Calu3 (cell line): ENCODE data around the gene TPM3. TPM values are rescaled to one million over a fixed set of nuclear protein-coding genes. Genes with fewer than 3 reads are reported as not detected.

ENCODE experiments used
- BruUV-seq: library from RNA; stranded (reverse); fragments of 400-500 nt; replicated peaks from 2 replicates; lab custom pipeline; 2021; lab: Mats Ljungman, UMichigan
- CTCF ChIA-PET: fragments of 300-600 bp; sonication (Branson Sonifier 250); formaldehyde crosslinking; loops from one replicate; lab custom pipeline; 2022; ENCODE audit warnings: antibody characterized with exemption; lab: Charles Lee
- DNase-seq: peaks from one replicate; pipeline ENCODE4 v3.0.0; 2022
- H3K27ac Mint-ChIP-seq: one replicate; pipeline ENCODE4 v1.8.0; 2022; ENCODE audit warnings: mixed read lengths; ENCODE audit not compliant: unreplicated experiment
- H3K27me3 Mint-ChIP-seq: one replicate; pipeline ENCODE4 v1.8.0; 2022; ENCODE audit warnings: mixed read lengths; ENCODE audit not compliant: unreplicated experiment
- H3K36me3 Mint-ChIP-seq: one replicate; pipeline ENCODE4 v1.8.0; 2022; ENCODE audit warnings: mild to moderate bottlenecking, moderate library complexity, mixed read lengths; ENCODE audit not compliant: insufficient read depth, unreplicated experiment
- H3K4me1 Mint-ChIP-seq: one replicate; pipeline ENCODE4 v1.8.0; 2022; ENCODE audit warnings: mild to moderate bottlenecking, low read depth, mixed read lengths; ENCODE audit not compliant: unreplicated experiment
- H3K4me3 Mint-ChIP-seq: one replicate; pipeline ENCODE4 v1.8.0; 2022; ENCODE audit warnings: mild to moderate bottlenecking, low read depth, moderate library complexity, mixed read lengths; ENCODE audit not compliant: unreplicated experiment
- H3K9me3 Mint-ChIP-seq: one replicate; pipeline ENCODE4 v1.8.0; 2022; ENCODE audit warnings: low read depth, mixed read lengths; ENCODE audit not compliant: unreplicated experiment
- intact Hi-C: fragments of 100-400 bp; cut with micrococcal nuclease; formaldehyde crosslinking; loops from one replicate; pipeline ENCODE4 v1.10.0; 2022; ENCODE audit not compliant: unreplicated experiment
- total RNA-seq: library from RNA; stranded (reverse); gene quantifications from 2 replicates; pipeline ENCODE4 v1.2.3, GENCODE V29; 2022
- TF ChIP-seq, protein P1 (sequence below): fragments of 200-600 bp; IDR thresholded peaks from one replicate; pipeline ENCODE4 v1.8.0; 2022; ENCODE audit warnings: antibody characterized with exemption; ENCODE audit not compliant: unreplicated experiment

The TPM3 gene
- total RNA-seq, 1 experiment from 2014 or later, result 582 TPM

DNA sequence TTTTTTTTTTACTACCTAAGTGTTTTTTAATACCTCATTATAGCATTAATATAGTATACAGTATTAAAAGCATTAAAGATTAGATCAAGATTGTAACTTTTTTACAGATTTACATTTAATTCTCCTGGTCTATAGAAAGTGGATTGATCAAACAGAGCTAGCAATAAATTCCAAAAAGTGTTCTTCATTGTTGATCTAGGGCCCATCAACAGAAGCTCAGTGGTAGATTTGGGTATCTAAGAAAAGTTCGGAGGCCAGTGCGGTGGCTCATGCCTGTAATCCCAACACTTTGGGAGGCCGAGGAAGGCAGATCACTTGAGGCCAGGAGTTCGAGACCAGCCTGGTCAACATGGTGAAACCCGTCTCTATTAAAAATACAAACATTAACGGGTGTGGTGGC is 49.5 kb downstream of the TPM3 start:
- TF ChIP-seq, protein P1, sequence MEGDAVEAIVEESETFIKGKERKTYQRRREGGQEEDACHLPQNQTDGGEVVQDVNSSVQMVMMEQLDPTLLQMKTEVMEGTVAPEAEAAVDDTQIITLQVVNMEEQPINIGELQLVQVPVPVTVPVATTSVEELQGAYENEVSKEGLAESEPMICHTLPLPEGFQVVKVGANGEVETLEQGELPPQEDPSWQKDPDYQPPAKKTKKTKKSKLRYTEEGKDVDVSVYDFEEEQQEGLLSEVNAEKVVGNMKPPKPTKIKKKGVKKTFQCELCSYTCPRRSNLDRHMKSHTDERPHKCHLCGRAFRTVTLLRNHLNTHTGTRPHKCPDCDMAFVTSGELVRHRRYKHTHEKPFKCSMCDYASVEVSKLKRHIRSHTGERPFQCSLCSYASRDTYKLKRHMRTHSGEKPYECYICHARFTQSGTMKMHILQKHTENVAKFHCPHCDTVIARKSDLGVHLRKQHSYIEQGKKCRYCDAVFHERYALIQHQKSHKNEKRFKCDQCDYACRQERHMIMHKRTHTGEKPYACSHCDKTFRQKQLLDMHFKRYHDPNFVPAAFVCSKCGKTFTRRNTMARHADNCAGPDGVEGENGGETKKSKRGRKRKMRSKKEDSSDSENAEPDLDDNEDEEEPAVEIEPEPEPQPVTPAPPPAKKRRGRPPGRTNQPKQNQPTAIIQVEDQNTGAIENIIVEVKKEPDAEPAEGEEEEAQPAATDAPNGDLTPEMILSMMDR, result no peak
- Mint-ChIP-seq H3K36me3 (no peaks in the 10 kb centered on the region), H3K27ac (no peak overlapping the region), H3K27me3 (no peaks in the 10 kb centered on the region), H3K4me3 (no peak overlapping the region), H3K9me3 (no peaks in the 10 kb centered on the region), H3K4me1 (no peaks in the 10 kb centered on the region)
- intact Hi-C loops, result no loop called here
- CTCF ChIA-PET, result interaction anchor here (0.6 to 0.8 kb wide), 3 partner anchors 9 to 132 kb away, joined by 3 to 7 read pairs (median 5); no protein-coding TSS in a partner anchor
- no peak for DNase-seq
- BruUV-seq, result no TSS peak

DNA sequence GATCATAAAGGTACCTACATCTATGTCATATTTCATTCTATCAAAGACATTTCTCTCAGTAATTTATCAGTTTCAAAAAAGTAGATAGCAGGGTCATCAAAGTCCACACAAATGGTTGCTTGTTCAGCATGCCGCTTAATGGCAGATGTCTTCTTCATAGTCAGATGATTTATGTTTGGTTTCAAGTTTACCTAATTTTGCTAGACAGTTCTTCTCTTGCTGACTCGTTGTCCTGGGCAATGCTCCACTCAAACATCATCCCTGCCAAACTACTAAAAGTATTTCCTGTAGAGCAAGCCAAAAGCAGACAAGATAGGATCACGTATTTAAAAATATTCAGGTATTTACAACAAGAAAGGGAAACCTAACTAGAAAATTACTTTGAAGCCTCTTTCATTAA is 50.7 kb downstream of the TPM3 start:
- Mint-ChIP-seq H3K4me1 (no peaks in the 10 kb centered on the region), H3K27ac (no peak overlapping the region), H3K36me3 (no peaks in the 10 kb centered on the region), H3K27me3 (no peaks in the 10 kb centered on the region), H3K4me3 (no peak overlapping the region), H3K9me3 (no peaks in the 10 kb centered on the region)
- TF ChIP-seq, protein P1, result no peak
- intact Hi-C loops, result no loop called here
- BruUV-seq, result no TSS peak
- CTCF ChIA-PET, result interaction anchor here (0.7 kb wide), 1 partner anchor 1212 kb away, joined by 5 read pairs; no protein-coding TSS in a partner anchor
- no peak for DNase-seq

DNA sequence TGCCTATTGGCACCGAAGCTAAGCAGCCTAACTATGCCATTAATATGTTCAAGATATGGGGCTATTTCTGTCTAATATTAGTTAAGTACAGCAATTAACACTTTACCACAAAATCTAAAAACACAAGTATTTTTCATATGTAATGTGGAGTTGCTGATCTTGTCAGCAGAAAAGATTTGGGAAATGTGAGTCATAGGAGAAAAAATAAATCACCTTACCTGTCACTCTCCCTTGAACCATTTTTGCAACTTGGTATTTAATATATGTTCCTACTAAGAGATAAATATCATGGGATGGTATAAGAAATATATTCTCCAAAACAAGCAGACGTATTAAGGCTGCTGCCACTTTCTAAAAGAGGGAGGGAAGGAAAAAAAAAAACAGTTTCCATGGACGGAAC is 54.0 kb downstream of the TPM3 start:
- no peak for DNase-seq
- H3K4me1 Mint-ChIP-seq, result no peaks in the 10 kb centered on the region
- BruUV-seq, result no TSS peak
- no peak overlapping the region for H3K4me3 Mint-ChIP-seq
- no peak overlapping the region for H3K27ac Mint-ChIP-seq
- intact Hi-C loops, result no loop called here
- H3K27me3 Mint-ChIP-seq, result no peaks in the 10 kb centered on the region
- no peaks in the 10 kb centered on the region for H3K36me3 Mint-ChIP-seq
- H3K9me3 Mint-ChIP-seq, result no peaks in the 10 kb centered on the region
- TF ChIP-seq, protein P1, result no peak
- CTCF ChIA-PET, result interaction anchor here (0.6 kb wide), 1 partner anchor 51 kb away, joined by 3 read pairs; no protein-coding TSS in a partner anchor

DNA sequence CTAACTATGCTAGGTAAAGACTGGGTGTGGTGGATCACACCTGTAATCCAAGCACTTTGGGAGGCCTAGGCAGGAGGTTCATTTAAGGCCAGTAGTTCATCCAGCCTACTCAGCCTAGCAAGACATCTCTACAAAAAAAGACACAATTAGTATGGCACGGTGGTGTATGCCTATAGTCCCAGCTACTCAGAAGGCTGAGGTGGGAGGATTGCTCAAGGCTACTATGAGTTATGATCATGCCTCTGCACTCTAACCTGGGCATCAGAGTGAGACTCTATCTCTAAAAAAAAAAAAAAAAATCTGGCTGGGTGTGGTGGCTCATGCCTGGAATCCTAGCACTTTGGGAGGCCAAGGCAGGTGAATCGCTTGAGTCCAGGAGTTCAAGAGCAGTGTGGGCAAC is 58.6 kb downstream of the TPM3 start:
- no peak for DNase-seq
- H3K9me3 Mint-ChIP-seq, result no peaks in the 10 kb centered on the region
- CTCF ChIA-PET, result interaction anchor here (0.6 kb wide), 1 partner anchor 10 kb away, joined by 3 read pairs; no protein-coding TSS in a partner anchor
- no peaks in the 10 kb centered on the region for H3K4me1 Mint-ChIP-seq
- H3K4me3 Mint-ChIP-seq, result no peak overlapping the region
- BruUV-seq, result no TSS peak
- intact Hi-C loops, result no loop called here
- no peaks in the 10 kb centered on the region for H3K36me3 Mint-ChIP-seq
- H3K27me3 Mint-ChIP-seq, result no peaks in the 10 kb centered on the region
- TF ChIP-seq, protein P1, result no peak
- no peak overlapping the region for H3K27ac Mint-ChIP-seq
